ENCODE results near the gene SET. TPM values are rescaled to one million over a fixed set of nuclear protein-coding genes. Genes with fewer than 3 reads are reported as not detected.

SET gene
- polyA plus RNA-seq, 1 donor (not counting 4 experiments of a cell fraction or from before 2014, with no cell fraction given): 267 TPM

- FAIRE-seq (no peak), DNase-seq (ENCODE audit: low read depth, low spot score) (no peak)
- dilution Hi-C loops (cut with MboI; ENCODE audit: extremely low pct_ligation_motif_present, low sequenced_read_pairs): no loop called here
- Histone ChIP-seq H3K4me3 (ENCODE audit: control insufficient read depth in 2 of 3, extremely low read depth in 1 of 3, insufficient read depth in 2 of 3, low read depth in 1 of 3, low read length in 3 of 3) (no peak overlapping the region), H3K4me1 (ENCODE audit: control insufficient read depth, extremely low read depth, insufficient read depth, low read length) (no peaks in the 10 kb centered on the region), H3K36me3 (ENCODE audit: control insufficient read depth in 2 of 2, extremely low read depth in 1 of 2, insufficient read depth in 2 of 2, low read length in 2 of 2) (peaks cover 0 to 8% of the 10 kb centered on the region in 2 experiments), H3K27me3 (ENCODE audit: control insufficient read depth, extremely low read depth, insufficient read depth, low read length) (no peaks in the 10 kb centered on the region), H3K9me1 (ENCODE audit: control insufficient read depth, extremely low read depth, insufficient read depth, low read length) (no peaks in the 10 kb centered on the region), H3K9me3 (ENCODE audit: control insufficient read depth, low read depth, low read length) (no peaks in the 10 kb centered on the region), H3K27ac (ENCODE audit: control insufficient read depth, insufficient read depth, low read length) (no peak overlapping the region), H2AFZ (ENCODE audit: control insufficient read depth, low read length) (no peak overlapping the region), H4K20me1 (ENCODE audit: control insufficient read depth, extremely low read depth, insufficient read depth, low read length) (no peaks in the 10 kb centered on the region), H3K4me2 (ENCODE audit: control insufficient read depth, extremely low read depth, insufficient read depth, low read depth, low read length) (no peak overlapping the region), H3K9ac (ENCODE audit: control insufficient read depth, extremely low read depth, insufficient read depth, low read length) (no peak overlapping the region), H3K79me2 (ENCODE audit: control insufficient read depth, insufficient read depth, low read length) (no peaks in the 10 kb centered on the region)
- TF ChIP-seq CTCF (optimal IDR thresholded peaks at IDR 0.05 in 1 of 3, IDR thresholded peaks at IDR 0.05 in 1 of 3, conservative IDR thresholded peaks at IDR 0.05 in 1 of 3; ENCODE audit: extremely low read depth in 1 of 3, insufficient read depth in 2 of 3, low read length in 3 of 3): no peak
- no peak for TF ChIP-seq EZH2 (IDR thresholded peaks at IDR 0.05; ENCODE audit: low read length)
Measured at GRCh38 chr9:128732576-128732975, 43.6 kb downstream of the SET start.

- Histone ChIP-seq H3K27me3 (ENCODE audit: control insufficient read depth, extremely low read depth, insufficient read depth, low read length) (no peaks in the 10 kb centered on the region), H3K27ac (ENCODE audit: control insufficient read depth, insufficient read depth, low read length) (no peak overlapping the region), H2AFZ (ENCODE audit: control insufficient read depth, low read length) (peak overlapping the region; percentile 79), H3K79me2 (ENCODE audit: control insufficient read depth, insufficient read depth, low read length) (no peaks in the 10 kb centered on the region), H3K4me2 (ENCODE audit: control insufficient read depth, extremely low read depth, insufficient read depth, low read depth, low read length) (peak overlapping the region; percentile 44), H3K9me3 (ENCODE audit: control insufficient read depth, low read depth, low read length) (no peaks in the 10 kb centered on the region), H3K9me1 (ENCODE audit: control insufficient read depth, extremely low read depth, insufficient read depth, low read length) (no peaks in the 10 kb centered on the region), H3K4me3 (ENCODE audit: control insufficient read depth in 2 of 3, extremely low read depth in 1 of 3, insufficient read depth in 2 of 3, low read depth in 1 of 3, low read length in 3 of 3) (peak overlapping the region in 1 of 3 experiments; percentile 26), H3K9ac (ENCODE audit: control insufficient read depth, extremely low read depth, insufficient read depth, low read length) (no peak overlapping the region), H3K36me3 (ENCODE audit: control insufficient read depth in 2 of 2, extremely low read depth in 1 of 2, insufficient read depth in 2 of 2, low read length in 2 of 2) (peaks cover 0 to 8% of the 10 kb centered on the region in 2 experiments), H3K4me1 (ENCODE audit: control insufficient read depth, extremely low read depth, insufficient read depth, low read length) (no peaks in the 10 kb centered on the region), H4K20me1 (ENCODE audit: control insufficient read depth, extremely low read depth, insufficient read depth, low read length) (no peaks in the 10 kb centered on the region)
- dilution Hi-C loops (cut with MboI; ENCODE audit: extremely low pct_ligation_motif_present, low sequenced_read_pairs): no loop called here
- DNase-seq (ENCODE audit: low read depth, low spot score) (peak; percentile 48), FAIRE-seq (peak; percentile 87)
- TF ChIP-seq EZH2 (IDR thresholded peaks at IDR 0.05; ENCODE audit: low read length) (no peak), CTCF (optimal IDR thresholded peaks at IDR 0.05 in 1 of 3, IDR thresholded peaks at IDR 0.05 in 1 of 3, conservative IDR thresholded peaks at IDR 0.05 in 1 of 3; ENCODE audit: extremely low read depth in 1 of 3, insufficient read depth in 2 of 3, low read length in 3 of 3) (peak; percentile 80 to 89 (median 85))
Measured at GRCh38 chr9:128733256-128733655, 44.2 kb downstream of the SET start.
